MM.1S (cell line): Measurements from ENCODE around the gene KCNMB2.

Experiments
- DNase-seq: peaks from one replicate; pipeline ENCODE4 v3.0.0-alpha.2; 2015
- H2AFZ ChIP-seq: fragments of 300-600 bp; sonication (generic); 2 replicates; pipeline ENCODE4 v1.6.0; 2016; ENCODE audit warnings: antibody characterized with exemption, low read length
- H3F3A ChIP-seq: fragments of 300-600 bp; sonication (generic); 2 replicates; pipeline ENCODE4 v1.6.1; 2016; ENCODE audit warnings: mild to moderate bottlenecking, antibody characterized with exemption, low read length, moderate library complexity, mixed read lengths; ENCODE audit not compliant: insufficient read depth
- H3K27ac ChIP-seq: fragments of 300-600 bp; sonication (generic); 2 replicates; pipeline ENCODE4 v1.5.1; 2016; ENCODE audit warnings: mild to moderate bottlenecking, low read length
- H3K27me3 ChIP-seq: fragments of 300-600 bp; sonication (generic); replicated peaks from 2 replicates; pipeline ENCODE4 v1.6.0; 2016; ENCODE audit warnings: low read length; ENCODE audit not compliant: insufficient read depth
- H3K36me3 ChIP-seq: fragments of 300-600 bp; sonication (generic); replicated peaks from 2 replicates; pipeline ENCODE4 v1.6.1; 2016; ENCODE audit warnings: mild to moderate bottlenecking, low read length, mixed read lengths; ENCODE audit not compliant: insufficient read depth
- H3K4me1 ChIP-seq: fragments of 300-600 bp; sonication (generic); 2 replicates; pipeline ENCODE4 v1.6.1; 2016; ENCODE audit warnings: low read length, mixed read lengths
- H3K4me2 ChIP-seq: fragments of 300-600 bp; sonication (generic); 2 replicates; pipeline ENCODE4 v1.6.0; 2016; ENCODE audit warnings: low read depth, low read length
- H3K4me3 ChIP-seq: fragments of 300-600 bp; sonication (generic); 2 replicates; pipeline ENCODE4 v1.5.1; 2016; ENCODE audit warnings: low read length, mixed read lengths
- H3K79me2 ChIP-seq: fragments of 300-600 bp; sonication (generic); 2 replicates; pipeline ENCODE4 v1.6.1; 2016; ENCODE audit warnings: mixed run types, low read length, mixed read lengths
- H3K9ac ChIP-seq: fragments of 300-600 bp; sonication (generic); 2 replicates; pipeline ENCODE4 v1.6.1; 2016; ENCODE audit warnings: low read length, mixed read lengths
- H3K9me2 ChIP-seq: fragments of 300-600 bp; sonication (generic); replicated peaks from 2 replicates; pipeline ENCODE4 v1.6.1; 2016; ENCODE audit warnings: mild to moderate bottlenecking, low read length, mixed read lengths; ENCODE audit not compliant: insufficient read depth
- H3K9me3 ChIP-seq: fragments of 300-600 bp; sonication (generic); replicated peaks from 2 replicates; pipeline ENCODE4 v1.6.1; 2016; ENCODE audit warnings: mild to moderate bottlenecking, low read length, mixed read lengths; ENCODE audit not compliant: insufficient read depth
- H4K20me1 ChIP-seq: fragments of 300-600 bp; sonication (generic); 2 replicates; pipeline ENCODE4 v1.6.1; 2016; ENCODE audit warnings: mild to moderate bottlenecking, low read length, moderate library complexity, mixed read lengths; ENCODE audit not compliant: insufficient read depth
- EZH2 ChIP-seq: fragments of 300-600 bp; sonication (generic); optimal IDR thresholded peaks from 2 replicates; pipeline ENCODE3; 2017; ENCODE audit warnings: low read depth, mild to moderate bottlenecking, antibody characterized with exemption, low read length, mixed read lengths
- EZH2phosphoT487 ChIP-seq: fragments of 300-600 bp; sonication (generic); IDR thresholded peaks from 2 replicates; pipeline ENCODE4 v1.6.1; 2018; ENCODE audit warnings: antibody characterized with exemption, low read length
- TF ChIP-seq, protein P1 (sequence below): fragments of 300-600 bp; sonication (generic); IDR thresholded peaks from 2 replicates; pipeline ENCODE4 v1.5.1; 2016; ENCODE audit warnings: antibody characterized with exemption, low read length, mixed read lengths

The KCNMB2 gene

DNA sequence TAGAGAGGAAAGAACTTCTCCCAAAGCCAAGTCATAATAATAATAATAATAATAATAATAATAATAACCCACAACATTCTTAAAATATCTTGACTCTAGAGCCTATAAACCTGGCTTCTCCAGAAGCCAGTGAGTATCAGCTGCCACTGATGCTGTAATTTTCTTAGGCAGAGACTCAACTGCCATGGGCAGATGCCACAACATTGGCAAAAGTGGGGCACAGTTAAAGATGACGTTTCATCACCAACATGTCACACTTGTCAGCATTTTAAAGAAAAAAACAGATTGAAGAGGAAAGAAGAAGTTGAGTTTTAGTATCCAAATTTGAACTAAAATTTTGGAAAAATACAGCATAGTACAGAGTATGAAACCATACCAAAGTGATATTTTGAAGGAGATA, 270.4 kb downstream of the KCNMB2 start:
- Histone ChIP-seq H3K9ac (no peak overlapping the region), H3K79me2 (no peaks in the 10 kb centered on the region), H3K9me2 (no peaks in the 10 kb centered on the region), H3K27ac (no peak overlapping the region), H3K4me2 (no peak overlapping the region), H3K36me3 (no peaks in the 10 kb centered on the region), H3K4me3 (no peak overlapping the region), H3K27me3 (no peaks in the 10 kb centered on the region), H2AFZ (no peak overlapping the region), H4K20me1 (no peaks in the 10 kb centered on the region), H3F3A (no peaks in the 10 kb centered on the region), H3K9me3 (no peaks in the 10 kb centered on the region), H3K4me1 (no peaks in the 10 kb centered on the region)
- no peak for DNase-seq
- TF ChIP-seq, protein P1, sequence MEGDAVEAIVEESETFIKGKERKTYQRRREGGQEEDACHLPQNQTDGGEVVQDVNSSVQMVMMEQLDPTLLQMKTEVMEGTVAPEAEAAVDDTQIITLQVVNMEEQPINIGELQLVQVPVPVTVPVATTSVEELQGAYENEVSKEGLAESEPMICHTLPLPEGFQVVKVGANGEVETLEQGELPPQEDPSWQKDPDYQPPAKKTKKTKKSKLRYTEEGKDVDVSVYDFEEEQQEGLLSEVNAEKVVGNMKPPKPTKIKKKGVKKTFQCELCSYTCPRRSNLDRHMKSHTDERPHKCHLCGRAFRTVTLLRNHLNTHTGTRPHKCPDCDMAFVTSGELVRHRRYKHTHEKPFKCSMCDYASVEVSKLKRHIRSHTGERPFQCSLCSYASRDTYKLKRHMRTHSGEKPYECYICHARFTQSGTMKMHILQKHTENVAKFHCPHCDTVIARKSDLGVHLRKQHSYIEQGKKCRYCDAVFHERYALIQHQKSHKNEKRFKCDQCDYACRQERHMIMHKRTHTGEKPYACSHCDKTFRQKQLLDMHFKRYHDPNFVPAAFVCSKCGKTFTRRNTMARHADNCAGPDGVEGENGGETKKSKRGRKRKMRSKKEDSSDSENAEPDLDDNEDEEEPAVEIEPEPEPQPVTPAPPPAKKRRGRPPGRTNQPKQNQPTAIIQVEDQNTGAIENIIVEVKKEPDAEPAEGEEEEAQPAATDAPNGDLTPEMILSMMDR: no peak
- TF ChIP-seq EZH2phosphoT487: no peak
- TF ChIP-seq EZH2: no peak

DNA sequence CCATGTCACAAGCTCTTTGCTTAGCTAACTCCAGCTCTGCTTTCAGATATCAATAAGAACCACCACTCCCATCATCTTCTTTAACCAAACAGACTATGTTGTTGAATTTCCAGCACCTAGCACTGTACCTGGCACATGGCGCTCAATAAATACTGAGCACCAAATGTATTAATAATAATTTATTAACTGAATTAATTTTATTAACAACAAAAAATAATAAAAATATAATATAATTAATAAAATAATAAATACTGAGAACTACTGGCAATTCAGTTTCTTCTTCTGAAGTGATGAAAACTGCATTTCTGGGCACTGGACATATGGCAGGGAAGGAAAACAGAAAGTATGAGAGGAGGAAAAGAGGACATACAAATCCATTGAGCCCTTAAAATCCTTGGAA, 271.5 kb downstream of the KCNMB2 start:
- H2AFZ ChIP-seq: no peak overlapping the region
- H3K4me2 ChIP-seq: no peak overlapping the region
- no peaks in the 10 kb centered on the region for H3K36me3 ChIP-seq
- H3K27me3 ChIP-seq: no peaks in the 10 kb centered on the region
- no peaks in the 10 kb centered on the region for H3K9me3 ChIP-seq
- H3K27ac ChIP-seq: no peak overlapping the region
- H3K4me3 ChIP-seq: no peak overlapping the region
- H3K4me1 ChIP-seq: no peaks in the 10 kb centered on the region
- no peaks in the 10 kb centered on the region for H4K20me1 ChIP-seq
- H3F3A ChIP-seq: no peaks in the 10 kb centered on the region
- TF ChIP-seq, protein P1: no peak
- TF ChIP-seq EZH2phosphoT487: no peak
- no peak for TF ChIP-seq EZH2
- no peaks in the 10 kb centered on the region for H3K79me2 ChIP-seq
- H3K9me2 ChIP-seq: no peaks in the 10 kb centered on the region
- H3K9ac ChIP-seq: no peak overlapping the region
- DNase-seq: no peak

DNA sequence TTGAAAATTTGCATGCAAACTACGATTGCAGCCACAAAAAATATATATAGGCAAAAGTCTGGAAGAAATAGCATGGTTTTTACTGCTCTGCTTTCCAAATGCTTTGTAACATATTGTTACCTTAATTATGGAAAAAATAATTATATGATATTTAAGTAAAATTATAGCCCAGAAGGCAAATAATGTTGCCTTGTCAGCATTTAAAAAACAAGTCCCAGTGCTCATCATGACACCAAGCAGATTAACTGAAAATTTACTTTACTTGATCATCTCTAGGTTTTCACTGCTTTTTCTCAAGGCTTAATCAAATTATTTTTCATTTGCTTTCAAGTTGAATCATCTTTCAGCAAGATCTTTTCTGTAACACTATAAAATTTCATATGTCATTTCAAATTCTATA, 272.5 kb downstream of the KCNMB2 start:
- Histone ChIP-seq H3K9ac (no peak overlapping the region), H3K9me2 (no peaks in the 10 kb centered on the region), H3K4me3 (no peak overlapping the region), H3F3A (no peaks in the 10 kb centered on the region), H2AFZ (no peak overlapping the region), H3K79me2 (no peaks in the 10 kb centered on the region), H3K4me2 (no peak overlapping the region), H3K9me3 (no peaks in the 10 kb centered on the region), H3K4me1 (no peaks in the 10 kb centered on the region), H3K27me3 (no peaks in the 10 kb centered on the region), H3K27ac (no peak overlapping the region), H4K20me1 (no peaks in the 10 kb centered on the region), H3K36me3 (no peaks in the 10 kb centered on the region)
- DNase-seq: no peak
- no peak for TF ChIP-seq EZH2phosphoT487
- TF ChIP-seq, protein P1: no peak
- TF ChIP-seq EZH2: no peak
